Esophagus muscularis mucosa (tissue), 4 donors: Measurements from ENCODE around the gene NT5C3A.

ENCODE experiments used
- EP300 ChIP-seq: sonication (generic); formaldehyde crosslinking; IDR thresholded peaks from one replicate; pipeline ENCODE4 v1.6.1; 2017; ENCODE audit warnings: antibody characterized with exemption
- POLR2A ChIP-seq: fragments of 450-650 bp; IDR thresholded peaks from one replicate; pipeline ENCODE4 v1.6.1; 2017; ENCODE audit warnings: antibody characterized with exemption, moderate library complexity, mild to moderate bottlenecking, low read depth
- POLR2AphosphoS5 ChIP-seq, 2 donors: sonication (generic); formaldehyde crosslinking; IDR thresholded peaks; one replicate each; pipeline ENCODE4 v1.6.1; 2017; ENCODE audit warnings: antibody characterized with exemption in 2 of 2
- TF ChIP-seq, protein P1 (sequence below), 3 experiments: fragments of 200-600 bp in 2 of 3; fragments of 450-650 bp in 1 of 3; sonication (generic) in 2 of 3; IDR thresholded peaks; one replicate each; pipeline ENCODE4 v1.5.1; 2017 to 2019; ENCODE audit warnings: antibody characterized with exemption in 3 of 3, mild to moderate bottlenecking in 2 of 3, moderate library complexity in 1 of 3

DNA sequence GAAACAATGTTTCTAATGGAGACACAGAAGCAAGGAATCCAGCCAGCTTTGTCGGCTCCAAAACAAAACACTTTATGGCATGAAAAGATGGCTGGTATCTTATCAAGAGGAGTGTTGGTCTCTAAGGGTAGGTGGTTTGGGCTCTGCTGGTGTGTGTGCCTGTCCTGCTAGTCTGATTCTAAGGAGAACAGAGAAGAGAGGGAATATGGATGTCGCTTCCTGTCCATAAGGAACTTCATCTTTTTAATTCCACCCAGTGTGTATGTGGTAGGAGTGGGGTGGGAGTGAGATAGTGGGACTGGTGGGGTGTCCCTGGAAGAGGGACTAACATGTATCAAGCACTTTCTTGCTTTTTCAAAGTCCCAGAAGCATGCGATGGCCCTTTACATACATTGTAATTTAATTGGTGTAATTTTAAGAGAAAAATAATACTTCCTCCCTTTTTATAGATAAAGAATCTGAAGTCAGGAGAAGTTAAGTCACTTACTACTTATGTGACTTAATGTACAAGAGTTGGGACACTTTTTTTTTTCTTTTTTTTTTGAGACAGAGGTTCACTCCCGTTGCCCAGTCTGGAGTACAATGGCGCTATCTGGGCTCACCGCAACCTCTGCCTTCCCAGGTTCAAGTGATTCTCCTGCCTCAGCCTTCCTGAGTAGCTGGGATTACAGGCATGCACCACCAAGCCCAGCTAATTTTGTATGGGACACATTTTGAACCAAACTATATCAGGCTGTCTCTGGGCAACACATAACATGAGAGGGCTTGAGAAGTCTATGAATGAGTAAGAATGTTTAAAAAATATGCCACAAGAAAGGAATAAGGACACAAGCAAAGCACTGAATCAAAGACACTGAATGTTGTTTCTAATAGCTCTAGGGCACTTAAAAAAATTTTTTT, 18.8 kb downstream of the NT5C3A start:
- TF ChIP-seq POLR2A: no peak
- TF ChIP-seq, protein P1, sequence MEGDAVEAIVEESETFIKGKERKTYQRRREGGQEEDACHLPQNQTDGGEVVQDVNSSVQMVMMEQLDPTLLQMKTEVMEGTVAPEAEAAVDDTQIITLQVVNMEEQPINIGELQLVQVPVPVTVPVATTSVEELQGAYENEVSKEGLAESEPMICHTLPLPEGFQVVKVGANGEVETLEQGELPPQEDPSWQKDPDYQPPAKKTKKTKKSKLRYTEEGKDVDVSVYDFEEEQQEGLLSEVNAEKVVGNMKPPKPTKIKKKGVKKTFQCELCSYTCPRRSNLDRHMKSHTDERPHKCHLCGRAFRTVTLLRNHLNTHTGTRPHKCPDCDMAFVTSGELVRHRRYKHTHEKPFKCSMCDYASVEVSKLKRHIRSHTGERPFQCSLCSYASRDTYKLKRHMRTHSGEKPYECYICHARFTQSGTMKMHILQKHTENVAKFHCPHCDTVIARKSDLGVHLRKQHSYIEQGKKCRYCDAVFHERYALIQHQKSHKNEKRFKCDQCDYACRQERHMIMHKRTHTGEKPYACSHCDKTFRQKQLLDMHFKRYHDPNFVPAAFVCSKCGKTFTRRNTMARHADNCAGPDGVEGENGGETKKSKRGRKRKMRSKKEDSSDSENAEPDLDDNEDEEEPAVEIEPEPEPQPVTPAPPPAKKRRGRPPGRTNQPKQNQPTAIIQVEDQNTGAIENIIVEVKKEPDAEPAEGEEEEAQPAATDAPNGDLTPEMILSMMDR (IDR thresholded peaks at IDR 0.05): no peak
- TF ChIP-seq POLR2AphosphoS5 (IDR thresholded peaks at IDR 0.05): no peak
- TF ChIP-seq EP300: no peak
